Right forelimb (tissue), 1 donor: Measurements from ENCODE around the gene SLC44A5.
"Not testable (repeated sequence)": the region's sequence is repeated elsewhere in the genome, so short reads cannot be mapped to it uniquely, and the experiment has no call there.

Experiments used
- DNase-seq: peaks from one replicate; pipeline ENCODE4 v3.0.0-alpha.2; 2018

The SLC44A5 gene

DNA sequence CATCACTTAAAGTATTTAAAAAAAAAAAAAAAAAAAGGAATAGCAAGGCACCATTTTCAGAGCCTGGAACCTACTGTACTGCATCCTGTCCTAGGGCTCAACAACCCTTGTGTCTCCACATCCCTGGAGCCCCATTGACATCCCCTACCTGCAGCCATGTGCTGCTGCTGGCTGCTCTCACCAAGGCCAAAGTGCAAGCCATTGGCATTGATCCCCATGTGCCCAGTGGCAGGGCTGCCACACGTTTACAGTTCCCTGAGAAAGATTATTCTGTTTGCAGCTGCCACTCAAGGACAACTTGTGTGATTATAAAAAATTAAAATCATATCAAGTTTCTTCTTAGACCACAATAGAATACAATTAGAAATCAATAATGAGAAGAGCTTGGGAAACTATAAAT lies 346.8 kb downstream of the SLC44A5 start:
- no peak for DNase-seq

DNA sequence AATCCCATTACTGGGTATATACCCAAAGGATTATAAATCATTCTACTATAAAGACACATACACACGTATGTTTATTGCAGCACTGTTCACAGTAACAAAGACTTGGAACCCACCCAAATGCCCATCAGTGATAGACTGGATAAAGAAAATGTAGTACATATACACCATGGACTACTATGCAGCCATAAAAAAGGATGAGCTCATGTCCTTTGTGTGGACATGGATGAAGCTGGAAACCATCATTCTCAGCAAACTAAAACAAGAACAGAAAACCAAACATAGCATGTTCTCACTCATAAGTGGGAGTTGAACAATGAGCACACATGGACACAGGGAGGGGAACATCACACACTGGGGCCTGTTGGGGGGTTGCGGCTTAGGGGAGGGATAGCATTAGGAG lies 347.3 kb downstream of the SLC44A5 start:
- DNase-seq = not testable (repeated sequence)

DNA sequence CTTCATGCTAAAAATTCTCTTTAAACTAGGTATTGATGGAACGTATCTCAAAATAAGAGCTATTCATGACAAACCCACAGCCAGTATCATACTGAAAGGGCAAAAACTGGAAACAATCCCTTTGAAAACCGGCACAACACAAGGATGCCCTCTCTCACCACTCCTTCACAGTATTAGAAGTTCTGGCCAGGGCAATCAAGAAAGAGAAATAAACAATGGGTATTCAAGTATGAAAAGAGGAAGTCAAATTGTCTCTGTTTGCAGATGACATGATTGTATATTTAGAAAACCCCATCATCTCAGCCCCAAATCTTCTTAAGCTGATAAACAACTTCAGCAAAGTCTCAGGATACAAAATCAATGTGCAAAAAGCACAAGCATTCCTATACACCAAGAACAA lies 349.0 kb downstream of the SLC44A5 start:
- DNase-seq = not testable (repeated sequence)

DNA sequence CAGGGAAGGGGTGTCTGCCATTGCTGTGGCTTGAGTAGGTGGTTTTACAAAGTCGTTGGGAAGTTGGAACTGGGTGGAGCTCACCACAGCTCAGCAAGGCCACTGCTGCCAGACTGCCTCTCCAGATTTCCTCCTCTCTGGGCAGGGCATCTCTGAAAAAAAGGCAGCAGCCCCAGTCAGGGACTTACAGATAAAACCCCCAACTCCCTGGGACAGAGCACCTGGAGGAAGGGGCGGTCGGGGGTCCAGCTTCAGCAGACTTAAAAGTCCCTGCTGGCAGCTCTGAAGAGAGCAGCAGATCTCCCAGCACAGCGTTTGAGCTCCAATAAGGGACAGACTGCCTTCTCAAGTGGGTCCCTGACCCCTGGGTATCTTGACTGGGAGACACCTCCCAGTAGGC lies 352.6 kb downstream of the SLC44A5 start:
- DNase-seq = no peak

DNA sequence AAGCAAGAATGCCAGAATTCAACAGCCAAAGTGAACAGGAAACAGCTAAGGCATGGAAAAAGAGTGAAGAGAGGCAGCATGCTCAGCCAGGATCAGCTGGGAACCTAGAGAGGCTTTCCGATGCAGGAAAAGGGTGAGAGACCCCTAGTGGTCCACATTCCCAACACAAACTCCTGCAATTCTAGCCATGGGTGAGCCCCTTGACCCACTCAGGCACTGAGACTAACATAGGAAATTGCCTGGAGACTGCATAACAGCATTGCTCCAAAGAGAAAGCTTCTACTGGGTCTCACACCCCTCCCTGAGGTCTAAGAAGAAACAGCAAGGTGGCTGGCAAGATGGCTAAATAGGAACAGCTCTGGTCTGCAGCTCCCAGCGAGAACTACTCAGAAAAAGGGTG lies 353.5 kb downstream of the SLC44A5 start:
- no peak for DNase-seq

DNA sequence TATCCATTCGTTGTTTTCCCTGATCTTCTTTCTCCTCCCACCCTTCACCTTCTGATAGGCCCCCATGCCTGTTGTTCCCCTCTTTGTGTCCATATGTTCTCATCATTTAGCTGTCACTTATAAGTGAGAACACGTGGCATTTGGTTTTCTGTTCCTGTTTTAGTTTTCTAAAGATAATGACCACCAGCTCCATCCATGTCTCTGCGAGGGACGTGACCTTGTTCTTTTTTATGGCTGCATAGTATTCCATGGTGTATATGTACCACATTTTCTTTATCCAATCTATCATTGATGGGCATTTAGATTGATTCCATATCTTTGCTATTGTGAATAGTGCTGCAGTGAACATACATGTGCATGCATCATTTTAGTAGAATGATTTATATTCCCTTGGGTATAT lies 360.8 kb downstream of the SLC44A5 start:
- DNase-seq = not testable (repeated sequence)

DNA sequence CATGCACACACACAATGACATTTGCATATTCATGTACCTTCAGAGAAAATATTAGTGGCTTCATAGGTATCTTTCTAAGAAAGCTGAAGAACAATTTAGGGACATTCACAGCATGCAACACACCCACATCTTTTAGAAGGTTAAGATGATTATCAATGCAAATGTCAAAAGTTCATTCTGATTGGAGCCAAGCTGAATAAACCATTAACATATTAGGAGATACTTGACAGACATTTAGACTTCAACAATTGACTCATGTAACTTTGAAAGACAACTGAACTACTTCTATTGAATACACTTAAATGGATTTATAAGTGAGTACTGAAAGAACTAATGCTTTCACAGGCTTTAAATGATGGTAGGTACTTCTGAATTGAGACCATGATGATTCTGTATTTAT lies 365.7 kb downstream of the SLC44A5 start:
- no peak for DNase-seq

DNA sequence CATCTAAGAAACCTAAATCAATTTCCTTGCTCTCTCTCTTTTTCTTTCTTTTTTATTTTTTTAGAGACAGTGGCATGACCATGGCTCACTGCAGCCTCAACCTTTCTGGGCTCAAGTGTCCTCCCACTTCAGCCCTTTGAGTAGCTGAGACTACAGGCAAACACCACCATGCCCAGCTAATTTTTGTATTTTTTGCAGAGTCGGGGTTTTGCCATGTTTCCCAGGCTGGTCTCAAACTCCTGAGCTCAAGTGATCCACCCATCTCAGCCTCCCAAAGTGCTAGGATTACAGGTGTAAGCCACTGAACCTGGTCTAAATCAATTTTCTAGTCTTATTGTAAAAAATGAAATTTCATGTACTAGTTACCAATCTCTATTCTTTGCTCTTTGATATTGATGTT lies 367.8 kb downstream of the SLC44A5 start:
- no peak for DNase-seq

DNA sequence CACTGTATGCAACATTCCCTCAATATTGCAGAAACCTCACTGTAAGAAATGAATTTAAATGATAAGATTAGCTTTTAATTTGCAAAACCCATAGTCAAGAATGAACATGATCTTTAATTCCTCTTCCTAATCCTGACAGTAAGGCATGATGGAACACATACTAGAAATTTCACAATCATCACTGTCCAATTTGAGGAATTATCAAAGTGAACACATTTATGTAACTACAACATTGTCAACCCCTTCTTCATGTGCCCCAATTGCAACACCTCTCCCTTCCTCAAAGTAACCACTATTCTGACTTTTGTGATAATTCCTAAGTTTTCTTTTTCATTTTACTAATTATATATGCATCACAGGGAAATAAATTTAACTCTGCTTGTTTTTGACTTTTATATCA lies 373.6 kb downstream of the SLC44A5 start:
- no peak for DNase-seq

DNA sequence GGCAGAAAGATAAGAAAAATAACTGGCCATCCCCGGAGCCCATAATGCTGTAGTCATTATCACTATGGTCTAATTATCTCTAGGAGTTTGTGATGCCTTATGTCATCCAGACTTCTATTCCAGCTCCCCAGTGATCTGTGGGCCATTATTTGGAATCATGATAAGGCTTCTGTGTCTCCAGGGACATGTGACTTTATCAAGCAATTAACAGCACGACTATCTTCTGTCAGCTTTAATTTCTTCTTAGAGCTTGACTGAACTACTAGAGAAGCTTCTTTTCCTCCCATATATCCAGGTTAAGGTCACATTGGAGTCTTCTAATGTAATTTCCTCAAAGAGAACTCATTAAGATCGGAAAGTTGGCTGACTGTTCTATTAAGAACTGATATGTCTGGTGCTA lies 376.4 kb downstream of the SLC44A5 start:
- no peak for DNase-seq

DNA sequence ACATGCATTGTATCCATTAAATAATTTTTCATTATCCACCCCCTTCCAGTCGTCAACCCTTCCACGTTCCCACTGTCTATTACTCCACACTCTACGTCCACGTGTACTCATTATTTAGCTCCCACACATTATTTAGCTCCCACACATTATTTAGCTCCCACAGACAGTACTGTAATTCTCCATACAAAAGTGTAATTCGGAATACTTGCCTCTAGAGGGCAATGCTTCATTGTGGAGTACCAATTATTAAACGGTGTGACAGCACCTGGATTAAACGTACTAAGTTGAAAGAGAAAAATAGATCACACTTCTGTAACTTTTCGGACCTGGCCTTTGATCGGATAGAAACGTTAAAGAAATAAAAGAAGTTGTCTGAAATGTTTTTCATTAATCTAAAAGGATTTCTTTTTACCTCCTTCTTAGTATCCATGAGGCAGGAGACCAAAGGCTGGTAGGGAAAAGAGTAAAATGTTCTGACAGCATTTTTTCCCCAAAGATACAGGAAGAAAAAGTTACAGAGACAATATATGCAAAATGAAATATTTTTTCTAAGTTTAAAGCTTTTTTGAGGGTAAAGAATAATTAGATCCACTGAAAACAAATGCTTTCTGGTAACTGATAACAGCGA lies 377.5 kb downstream of the SLC44A5 start:
- DNase-seq = no peak

DNA sequence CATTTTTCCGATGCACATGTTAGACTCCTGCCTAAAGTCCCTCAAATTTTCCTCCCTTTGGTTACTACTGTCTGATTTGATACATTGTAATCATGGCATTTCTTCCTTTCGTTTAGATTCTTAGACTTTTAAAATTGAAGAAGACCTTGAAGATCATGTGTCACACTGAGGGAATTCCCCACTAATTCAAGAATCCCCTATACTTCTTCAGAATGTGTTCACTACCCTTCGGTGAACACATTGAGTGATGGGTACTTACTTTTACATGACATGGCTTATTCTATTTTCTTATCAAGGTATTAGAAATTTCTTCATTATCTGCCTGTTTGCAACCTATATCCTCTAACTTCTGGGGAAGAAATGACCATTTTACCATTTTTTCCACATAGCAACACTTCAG lies 390.8 kb downstream of the SLC44A5 start:
- no peak for DNase-seq

DNA sequence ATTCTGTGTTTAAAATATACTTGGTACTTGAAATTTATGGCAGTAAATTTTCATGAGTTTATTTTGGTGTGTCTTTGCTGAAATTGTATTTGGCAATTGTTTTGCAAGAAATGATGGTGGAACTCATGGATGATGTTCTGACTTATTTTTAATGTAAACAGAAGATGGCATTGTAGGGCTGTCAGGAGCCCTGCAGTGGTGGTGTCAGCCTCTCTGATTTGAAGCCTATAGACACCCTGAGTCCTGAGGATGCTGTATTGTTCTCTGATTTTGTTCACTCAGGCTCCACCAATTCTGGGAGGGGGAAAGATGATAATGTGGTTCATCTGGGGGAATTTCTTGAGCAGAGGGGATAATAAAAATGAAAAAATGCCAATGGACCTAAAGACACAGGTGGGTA lies 396.9 kb downstream of the SLC44A5 start:
- DNase-seq = no peak

DNA sequence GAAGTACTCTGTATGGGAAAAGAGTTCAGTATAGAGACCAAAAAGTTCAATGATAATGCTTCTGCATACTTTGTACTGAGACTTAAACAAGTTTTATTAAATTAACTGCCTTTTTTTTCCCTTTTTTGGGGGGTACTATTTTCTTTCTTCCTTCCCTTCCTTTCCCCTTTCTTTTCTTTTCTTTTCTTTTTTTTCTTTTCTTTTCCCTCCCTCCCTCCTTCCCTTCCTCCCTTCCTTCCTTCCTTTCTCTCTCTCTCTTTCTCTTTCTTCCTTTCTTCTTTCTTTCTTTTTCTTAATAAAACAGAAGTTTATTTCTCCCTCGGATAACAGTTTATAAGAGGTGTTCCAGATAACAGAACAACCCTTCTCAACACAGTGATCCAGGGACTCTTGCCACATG lies 399.3 kb downstream of the SLC44A5 start:
- no peak for DNase-seq

DNA sequence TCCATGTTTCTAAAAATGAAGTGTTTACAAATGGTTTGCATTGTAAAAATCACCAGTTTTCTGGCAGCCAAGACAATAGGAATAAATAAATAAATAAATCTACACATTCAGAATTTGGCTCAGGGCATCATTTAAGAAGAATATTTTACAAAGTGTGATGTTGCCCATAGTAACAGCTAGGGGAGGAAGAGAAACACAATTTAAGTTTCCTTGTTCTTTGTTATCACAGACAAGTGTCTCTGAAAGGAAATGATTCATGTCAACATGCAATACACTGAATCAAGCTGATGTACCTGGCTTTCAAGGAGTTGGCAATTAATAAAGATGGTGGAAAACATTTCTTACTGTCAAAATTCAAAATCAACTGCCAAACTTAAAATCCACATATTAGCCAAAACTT lies 402.1 kb downstream of the SLC44A5 start:
- DNase-seq = no peak

DNA sequence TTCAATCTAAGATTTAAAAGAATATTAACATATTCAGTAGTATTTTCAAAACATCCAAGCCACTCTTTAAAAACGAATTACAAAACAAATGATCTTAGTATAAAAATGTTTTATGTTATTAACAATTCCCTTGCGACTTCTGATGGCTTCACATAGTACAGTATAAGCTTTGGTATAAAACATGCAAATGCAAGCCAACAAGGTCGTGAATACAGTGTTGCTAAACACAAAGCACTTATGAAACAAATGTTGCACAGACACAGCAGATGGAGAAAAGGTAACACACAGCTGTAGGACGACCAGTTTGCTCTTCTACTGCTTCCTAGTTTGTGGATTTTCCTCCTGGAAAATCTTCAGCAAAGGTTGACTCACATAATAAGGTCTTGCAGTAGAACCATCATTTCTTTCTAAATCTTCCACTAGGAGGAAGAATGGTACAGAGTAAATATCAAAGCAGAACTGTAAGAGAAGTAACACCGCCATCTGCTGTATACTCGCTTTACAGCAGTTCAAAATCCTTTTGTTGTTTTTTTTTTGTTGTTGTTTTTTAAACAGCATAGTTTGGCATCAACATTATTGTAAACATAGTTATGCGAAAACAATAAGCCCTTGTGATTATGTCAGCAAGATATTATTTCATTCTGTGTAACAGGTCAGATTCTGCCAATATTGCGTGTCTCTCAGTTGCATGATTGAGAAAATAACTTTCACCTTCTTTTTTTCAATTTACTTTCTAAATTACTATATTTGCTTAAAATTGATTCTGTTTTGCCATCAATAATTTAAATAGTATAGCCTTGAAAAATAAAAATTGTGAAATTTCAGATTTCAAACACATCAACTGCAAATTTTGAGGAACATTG lies 407.3 kb downstream of the SLC44A5 start:
- no peak for DNase-seq

DNA sequence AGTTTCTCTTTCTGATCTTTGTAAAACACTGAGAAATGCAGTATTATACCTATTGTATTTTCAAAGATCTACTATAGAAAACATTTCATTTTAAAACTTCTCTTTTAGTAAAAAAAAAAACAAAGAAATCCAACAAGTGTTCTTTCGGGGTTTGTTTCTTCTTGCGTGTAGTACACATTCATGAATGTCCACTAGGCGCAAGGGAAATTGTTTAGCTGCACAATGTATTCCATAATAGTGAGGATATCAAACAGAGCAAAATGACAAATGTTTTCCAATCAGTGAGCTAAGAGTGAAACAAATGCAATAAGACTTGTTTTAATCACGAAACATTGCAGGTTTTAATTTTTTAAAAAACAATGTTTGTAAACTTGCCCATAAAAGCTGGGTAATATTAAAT lies 408.2 kb downstream of the SLC44A5 start:
- DNase-seq = no peak

DNA sequence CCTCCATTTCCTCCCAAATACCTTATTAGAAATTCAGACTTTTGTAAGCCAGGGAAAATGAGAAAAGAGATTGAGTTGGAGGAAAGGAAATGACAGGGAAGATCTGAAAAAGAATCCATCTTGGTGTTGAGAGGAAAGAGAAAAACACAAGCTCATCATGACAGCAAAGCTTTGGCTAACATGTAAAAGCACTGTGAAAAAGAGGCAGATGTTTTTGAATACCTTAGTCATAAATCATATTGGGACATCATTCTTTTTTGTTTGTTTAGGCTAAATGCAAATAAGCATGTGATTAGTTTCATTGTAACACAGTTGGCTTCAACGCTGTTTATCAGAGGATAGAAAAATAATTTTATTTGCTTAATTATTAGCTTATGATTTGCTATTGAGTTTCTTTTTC lies 412.2 kb downstream of the SLC44A5 start:
- DNase-seq = no peak

DNA sequence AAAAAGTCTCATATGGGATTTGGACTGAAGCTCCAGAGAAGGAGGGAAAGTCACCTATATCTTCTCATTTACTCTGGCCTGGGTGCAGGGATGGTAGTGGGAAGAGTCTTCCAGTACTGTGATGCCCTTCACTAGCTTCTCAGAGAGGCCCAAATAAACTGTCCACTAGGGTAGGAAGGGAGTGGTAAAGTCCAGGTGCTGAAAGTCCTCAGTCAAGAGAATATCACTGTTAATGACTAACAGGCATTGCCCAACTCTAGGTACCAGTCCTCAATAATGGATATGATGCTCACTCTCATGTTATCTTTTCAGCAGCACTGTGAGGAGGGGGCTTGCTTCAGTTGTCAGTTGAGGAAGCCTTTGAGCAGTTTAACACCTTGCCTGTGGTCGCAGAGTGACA lies 412.8 kb downstream of the SLC44A5 start:
- no peak for DNase-seq

DNA sequence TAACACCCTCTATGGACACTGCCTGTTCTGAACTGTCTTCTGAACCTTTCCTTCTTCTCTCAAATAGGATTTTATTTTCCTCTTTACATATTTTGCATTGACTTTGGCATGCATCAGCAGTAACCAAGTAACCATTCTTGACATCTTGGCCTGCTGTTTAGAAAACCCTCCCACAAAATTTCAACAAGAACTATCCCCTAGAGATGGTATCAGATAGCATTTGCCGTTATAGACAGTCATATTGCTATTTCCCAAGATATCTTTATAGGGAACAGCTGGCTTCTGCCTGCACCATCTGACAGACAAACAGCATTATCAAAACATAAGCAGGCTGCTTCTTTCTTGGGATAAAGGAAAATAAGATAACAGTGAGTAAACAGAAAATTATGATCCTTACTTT lies 422.0 kb downstream of the SLC44A5 start:
- no peak for DNase-seq

DNA sequence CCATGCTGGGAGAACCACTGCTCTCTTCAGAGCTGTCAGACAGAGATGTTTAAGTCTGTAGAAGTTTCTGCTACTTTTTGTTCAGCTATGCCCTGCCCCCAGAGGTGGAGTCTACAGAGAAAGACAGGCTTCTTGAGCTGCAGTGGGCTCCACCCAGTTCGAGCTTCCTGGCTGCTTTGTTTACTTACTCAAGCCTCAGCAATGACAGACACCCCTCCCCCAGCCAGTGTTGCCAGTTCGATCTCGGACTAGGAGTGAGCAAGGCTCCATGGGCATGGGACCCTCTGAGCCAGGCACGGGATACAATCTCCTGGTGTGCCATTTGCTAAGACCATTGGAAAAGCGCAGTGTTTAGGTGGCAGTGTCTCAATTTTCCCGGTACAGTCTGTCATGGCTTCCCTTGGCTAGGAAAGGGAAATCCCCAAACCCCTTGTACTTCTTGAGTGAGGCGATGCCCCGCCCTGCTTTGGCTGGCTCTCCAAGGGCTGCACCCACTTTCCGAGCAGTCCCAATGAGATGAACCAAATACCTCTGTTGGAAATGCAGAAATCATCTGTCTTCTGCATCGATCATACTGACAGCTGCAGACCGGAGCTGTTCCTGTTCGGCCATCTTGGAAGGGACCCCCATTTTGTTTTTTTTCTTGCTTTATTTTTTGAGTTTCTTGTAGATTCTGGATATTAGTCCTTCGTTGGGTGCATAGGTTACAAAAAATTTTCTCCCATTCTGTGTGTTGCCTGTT lies 429.5 kb downstream of the SLC44A5 start:
- DNase-seq = not testable (repeated sequence)

DNA sequence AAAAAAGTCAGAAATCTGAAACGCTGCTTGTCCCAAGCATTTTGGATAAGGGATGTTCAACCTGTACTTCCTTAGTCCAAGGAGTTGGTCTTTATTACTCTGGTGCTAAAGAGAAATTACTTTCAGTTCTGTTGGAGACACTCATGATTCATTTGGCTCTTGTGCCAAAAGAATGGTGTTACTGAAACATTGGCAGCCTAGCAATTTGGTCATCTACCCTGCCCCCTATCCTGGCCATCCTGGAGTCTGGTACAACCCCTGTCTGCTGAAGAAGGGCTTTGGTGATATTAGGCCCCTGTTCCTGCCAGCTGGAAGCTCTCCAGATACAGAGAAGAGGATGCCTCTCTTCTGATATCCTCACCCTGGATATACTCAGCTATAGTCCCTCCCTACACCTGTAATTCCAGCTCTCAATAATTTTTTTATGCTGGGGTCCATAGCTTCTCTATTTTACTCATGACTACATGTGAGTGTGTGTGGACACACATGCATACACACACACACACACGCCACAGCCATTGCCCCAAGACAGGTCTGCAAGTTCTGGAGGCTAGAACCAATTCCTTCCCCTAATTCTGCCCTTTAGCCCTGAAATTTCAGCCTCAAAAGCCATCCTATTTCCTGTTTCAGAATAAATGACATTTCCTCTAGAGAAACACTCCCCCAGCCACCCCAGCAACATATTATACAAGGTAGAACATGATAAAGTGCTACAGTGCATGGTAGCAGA lies 436.7 kb downstream of the SLC44A5 start:
- DNase-seq = no peak

DNA sequence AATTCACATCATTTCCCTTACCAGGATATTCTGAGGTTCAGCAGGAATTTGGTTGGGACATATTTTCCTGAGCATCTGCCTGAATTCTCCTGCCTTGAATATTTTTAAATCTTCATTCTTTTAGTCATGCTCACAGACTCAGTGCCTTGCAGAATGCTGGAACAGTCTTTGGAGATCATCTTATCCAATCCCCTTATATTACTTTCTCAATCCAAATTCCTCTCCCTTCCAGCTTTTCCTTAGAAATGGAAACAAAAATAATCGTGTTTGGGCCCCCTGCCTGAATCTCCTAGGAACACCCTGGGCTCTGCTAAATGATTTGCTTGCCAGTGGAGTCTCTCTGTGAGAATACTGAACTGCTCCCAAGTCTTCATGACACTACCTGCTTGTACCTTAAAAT lies 438.4 kb downstream of the SLC44A5 start:
- no peak for DNase-seq
